Eye (tissue), 1 donor: ENCODE results near the gene ZBTB42.
"Not testable (repeated sequence)": the region's sequence is repeated elsewhere in the genome, so short reads cannot be mapped to it uniquely, and the experiment has no call there.

Source experiments
- DNase-seq: peaks from one replicate; pipeline ENCODE4 v3.0.0-alpha.2; 2015

Gene ZBTB42

DNA sequence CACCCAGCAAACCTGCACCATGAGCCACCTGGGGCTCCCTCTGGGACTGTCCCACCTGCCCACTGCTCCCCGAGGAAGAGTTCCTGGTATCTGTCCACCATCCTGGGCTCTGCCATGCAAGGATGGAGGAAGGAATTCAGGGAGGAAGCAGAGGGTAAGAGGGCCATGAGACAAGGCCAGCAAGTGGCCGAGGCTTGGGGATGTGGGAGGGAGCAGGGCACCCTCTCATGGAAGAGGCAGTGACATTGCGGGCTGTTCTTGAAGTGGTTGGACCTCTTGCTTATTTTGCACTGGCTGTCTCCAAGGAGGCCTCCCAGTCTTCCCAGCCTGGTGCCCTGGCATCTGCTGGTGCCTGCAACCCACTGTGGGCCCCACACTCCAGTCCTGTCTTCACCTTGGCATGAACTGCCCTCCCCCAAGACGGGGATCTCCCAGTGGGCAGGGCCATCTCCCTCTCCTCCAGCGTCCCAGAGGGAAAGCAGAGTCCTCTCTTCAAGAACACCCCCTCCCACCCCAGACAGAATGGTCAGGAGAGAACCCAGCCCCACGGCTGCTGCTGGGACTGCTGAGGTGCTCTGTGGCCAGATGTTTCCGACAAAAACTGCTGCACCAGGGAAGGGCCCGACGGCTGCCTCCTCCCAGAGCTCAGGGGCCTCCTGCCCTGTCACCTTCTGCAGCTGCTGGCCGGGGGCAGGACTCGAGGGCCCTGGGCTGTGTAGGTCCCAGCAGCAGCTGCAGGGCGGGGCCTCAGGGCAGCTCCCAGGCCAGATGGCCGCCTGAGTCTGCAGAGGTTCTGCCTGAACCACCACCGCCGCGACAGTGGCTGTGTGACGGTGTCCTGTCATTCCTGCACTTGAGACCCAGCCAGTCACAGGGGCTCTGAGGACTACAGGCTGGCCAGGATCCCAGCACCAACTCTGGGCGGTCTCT lies 3.5 kb upstream of the ZBTB42 start:
- peak; percentile 46 for DNase-seq

- DNase-seq = no peak
Observed at GRCh38 chr14:104798300-104799243, 2.3 kb upstream of the ZBTB42 start.

GRCh38 chr14:104799244-104800014 lies 1.5 kb upstream of the ZBTB42 start:
- peak; percentile 85 for DNase-seq

GRCh38 chr14:104800015-104800770 lies 708 bp upstream of the ZBTB42 start:
- DNase-seq = peak; percentile 81

GRCh38 chr14:104801520-104802393 lies 856 bp downstream of the ZBTB42 start:
- no peak for DNase-seq

DNA sequence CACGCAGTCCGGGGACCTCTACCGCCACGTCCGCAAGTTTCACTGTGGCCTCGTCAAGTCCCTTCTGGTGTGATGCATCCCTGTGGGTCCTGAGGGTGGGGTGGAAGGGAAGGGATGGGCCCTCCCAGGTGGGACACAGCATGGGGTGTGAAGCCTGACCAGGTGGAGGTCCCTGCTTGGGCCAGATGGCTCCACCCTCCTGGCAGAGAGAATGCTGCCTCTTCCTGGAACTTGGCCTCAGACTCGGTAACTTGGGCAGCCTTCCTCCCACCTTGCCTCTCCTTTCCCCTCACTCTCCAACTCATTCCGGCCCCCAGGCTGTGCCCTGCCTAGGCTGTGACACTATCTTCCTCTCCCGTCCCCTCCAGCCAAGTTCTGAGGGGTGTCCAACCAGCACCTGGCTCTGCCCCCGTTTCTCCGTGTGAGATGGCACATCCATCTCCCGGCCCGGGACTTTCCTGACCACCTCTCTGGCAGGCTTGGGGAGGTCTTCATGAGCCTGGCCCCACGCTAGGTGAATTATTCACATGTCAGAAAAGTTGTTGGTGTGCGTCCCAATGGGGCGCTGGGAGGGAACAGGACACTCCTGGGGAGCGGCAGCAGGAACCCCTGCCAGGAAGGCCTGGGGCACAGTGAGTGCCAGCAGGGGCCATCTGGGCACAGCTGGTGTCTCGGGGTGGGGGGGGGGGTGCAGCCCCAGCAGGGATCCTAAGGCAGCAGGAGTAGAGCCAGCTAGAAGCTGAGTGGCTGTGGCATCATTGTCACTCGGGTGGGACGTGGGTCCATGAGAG lies 1.7 kb downstream of the ZBTB42 start:
- DNase-seq = no peak

DNA sequence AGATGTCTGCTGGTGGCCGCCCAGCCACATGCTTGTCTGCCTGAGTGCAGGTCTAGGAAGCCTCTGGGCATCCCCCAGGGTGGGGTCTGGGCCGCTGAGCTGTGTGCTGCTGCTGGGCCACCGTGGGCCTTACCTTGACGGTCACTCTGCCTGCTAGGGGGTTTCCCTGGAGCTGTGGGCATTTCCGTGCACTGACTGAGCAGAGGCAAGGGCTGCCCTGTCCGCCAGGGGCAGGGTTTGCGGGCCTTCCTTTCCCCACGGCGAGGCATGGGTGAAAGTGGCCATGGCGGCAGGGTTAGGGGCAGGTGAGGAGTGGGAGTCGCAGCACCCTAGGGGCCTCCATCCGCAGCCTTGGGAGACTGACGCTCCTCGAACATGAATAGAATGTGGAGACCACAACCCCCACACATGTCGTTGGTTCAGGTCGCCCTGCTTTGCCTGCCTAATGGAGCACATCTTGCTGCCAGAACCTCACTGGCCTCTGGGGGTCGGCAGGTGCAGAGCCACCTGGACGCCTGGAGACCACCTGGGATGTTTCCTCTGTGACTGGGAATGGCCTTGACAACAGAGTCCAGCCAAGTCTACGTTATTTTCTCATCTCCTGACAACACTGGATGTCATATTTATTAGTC lies 2.5 kb downstream of the ZBTB42 start:
- DNase-seq = no peak

- no peak for DNase-seq
Observed at GRCh38 chr14:104803912-104804410, 3.1 kb downstream of the ZBTB42 start.

- no peak for DNase-seq
Observed at GRCh38 chr14:104804481-104805325, 3.8 kb downstream of the ZBTB42 start.

DNA sequence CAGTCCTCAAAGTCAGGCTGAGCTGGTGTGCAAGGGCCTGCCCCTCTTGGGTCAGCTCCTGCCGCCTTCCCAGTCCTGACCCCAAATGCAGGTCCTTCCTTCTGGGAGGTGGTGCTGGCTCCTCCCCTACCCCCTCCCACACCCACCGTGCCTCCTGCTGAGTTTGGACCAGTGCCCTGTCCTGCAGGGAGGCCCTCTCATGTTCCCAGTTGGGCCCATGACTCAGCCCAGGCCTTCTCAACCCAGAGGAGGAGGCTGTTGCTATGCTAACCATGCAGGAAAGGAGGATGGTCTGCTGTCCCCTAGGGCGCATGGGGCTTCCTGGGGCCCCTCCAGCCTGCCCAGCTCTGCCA lies 4.4 kb downstream of the ZBTB42 start:
- DNase-seq = no peak

GRCh38 chr14:104805941-104806624 lies 5.2 kb downstream of the ZBTB42 start:
- no peak for DNase-seq

DNA sequence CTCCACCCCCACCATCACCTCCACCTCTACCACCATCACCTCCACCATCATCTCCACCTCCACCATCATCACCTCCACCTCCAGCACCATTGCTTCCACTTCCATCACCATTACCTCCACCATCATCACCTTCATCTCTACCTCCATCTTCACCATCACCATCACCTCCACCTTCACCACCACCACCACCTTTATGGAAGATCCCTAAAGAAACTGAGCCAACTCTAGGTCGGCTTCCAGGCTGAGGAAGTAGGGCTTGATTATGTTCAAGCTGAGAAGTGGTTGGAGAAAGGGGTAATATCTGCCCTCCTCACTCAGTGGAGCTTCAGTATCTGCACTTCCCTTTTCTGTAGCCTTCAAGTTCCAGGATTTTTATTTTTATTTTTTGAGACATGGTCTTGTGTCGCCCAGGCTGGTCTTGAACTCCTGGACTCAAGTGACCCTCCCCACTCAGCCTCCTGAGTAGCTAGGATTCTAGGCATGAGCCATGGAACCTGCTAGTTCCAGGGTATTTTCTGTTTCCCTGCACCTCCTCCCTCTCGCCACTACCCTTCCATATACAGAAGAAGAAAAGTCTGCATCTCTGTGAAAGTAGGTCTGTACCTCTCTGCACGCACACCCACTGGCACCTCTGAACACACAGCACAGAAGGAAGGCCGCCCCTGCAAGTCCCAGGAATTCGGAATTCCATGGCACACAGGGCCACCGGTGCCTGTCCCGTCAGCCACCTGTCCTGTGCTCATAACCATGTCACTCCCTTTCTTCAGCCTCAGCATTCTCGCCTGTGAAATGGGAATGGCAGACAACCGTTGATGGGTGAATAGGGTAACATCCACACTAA lies 5.9 kb downstream of the ZBTB42 start:
- DNase-seq = no peak

DNA sequence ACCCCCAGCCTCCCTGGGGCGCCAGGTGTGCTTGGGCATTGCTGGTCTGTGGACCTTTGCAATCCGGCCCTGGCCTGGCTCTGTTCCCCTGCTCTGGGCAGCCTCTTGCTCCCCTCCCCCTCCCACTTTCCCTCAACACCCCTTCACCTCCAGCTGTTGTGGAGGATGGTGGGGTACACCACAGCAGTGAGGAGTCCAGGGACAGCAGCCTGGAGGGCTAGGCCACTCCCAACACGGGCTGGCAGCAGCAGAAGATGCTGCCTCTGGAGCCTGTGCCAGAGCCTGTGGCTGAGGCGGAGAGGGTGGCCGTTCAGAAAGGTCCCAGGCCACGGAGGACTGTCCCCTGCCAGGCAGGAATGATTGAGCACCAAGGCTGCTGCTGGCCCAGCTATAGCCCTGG lies 7.6 kb downstream of the ZBTB42 start:
- DNase-seq = no peak

DNA sequence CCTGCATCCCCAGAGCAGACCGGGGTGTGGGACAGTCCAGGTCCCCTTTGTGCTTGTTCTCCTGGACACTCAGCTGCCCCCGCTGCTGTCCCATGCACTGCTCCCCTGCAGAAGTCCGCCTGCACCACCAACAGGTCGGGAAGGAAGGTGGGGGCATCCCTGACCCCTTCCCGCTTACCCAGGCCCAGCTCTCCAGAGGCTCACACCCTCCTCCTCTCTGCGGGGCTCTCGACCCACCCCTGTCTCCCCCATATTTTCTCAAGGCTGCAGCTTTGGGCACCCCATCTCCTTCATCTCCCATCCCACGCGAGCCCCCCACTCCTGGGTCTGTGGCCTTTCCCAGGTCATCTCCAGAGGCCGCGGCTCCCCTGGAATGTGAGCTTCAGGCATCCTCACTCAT lies 9.4 kb downstream of the ZBTB42 start:
- DNase-seq = no peak

DNA sequence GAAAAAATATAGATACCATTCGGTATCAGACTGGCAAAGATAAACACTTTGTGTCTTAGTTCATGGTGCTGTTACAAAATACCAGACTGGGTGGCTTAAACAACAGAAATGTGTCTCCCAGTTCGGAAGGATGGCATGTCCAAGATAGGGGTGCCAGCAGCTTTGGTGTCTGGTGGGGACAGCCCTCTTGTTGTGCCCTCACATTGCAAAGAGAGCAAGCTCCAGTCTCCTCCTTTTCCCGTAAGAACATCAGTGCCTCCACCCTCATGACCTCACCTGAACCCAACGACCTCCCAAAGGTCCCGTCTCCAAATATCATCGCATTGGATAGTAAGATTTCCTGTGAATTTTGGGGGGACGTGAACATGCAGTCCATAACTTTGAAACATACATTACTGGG lies 12.4 kb downstream of the ZBTB42 start:
- no peak for DNase-seq

- not testable (repeated sequence) for DNase-seq
Observed at GRCh38 chr14:104814701-104815100, 13.8 kb downstream of the ZBTB42 start.

GRCh38 chr14:104816616-104816884 lies 15.6 kb downstream of the ZBTB42 start:
- no peak for DNase-seq
